GM21390 (cell line): ENCODE results near the gene LRRC27.

Experiments
- ATAC-seq: cut with Tn5 transposase; IDR thresholded peaks from one replicate; pipeline ENCODE4 v1.9.1; 2021; ENCODE audit not compliant: unreplicated experiment

Gene LRRC27

GRCh38 chr10:132300582-132300981 lies 31.4 kb upstream of the LRRC27 start:
- ATAC-seq = no peak

GRCh38 chr10:132301371-132302330 lies 30.3 kb upstream of the LRRC27 start:
- ATAC-seq = no peak

- ATAC-seq = no peak
These were observed 29.3 kb upstream of the LRRC27 start for GRCh38 chr10:132302421-132303310.

- ATAC-seq = no peak
These were observed 28.5 kb upstream of the LRRC27 start for GRCh38 chr10:132303361-132304115.

- ATAC-seq = no peak
These were observed 27.1 kb upstream of the LRRC27 start for GRCh38 chr10:132304756-132305509.

GRCh38 chr10:132305654-132306342 lies 26.2 kb upstream of the LRRC27 start:
- no peak for ATAC-seq

- ATAC-seq = no peak
These were observed 25.7 kb upstream of the LRRC27 start for GRCh38 chr10:132306343-132306685.

GRCh38 chr10:132306864-132307751 lies 24.9 kb upstream of the LRRC27 start:
- peak; percentile 17 for ATAC-seq

GRCh38 chr10:132307823-132308586 lies 24.0 kb upstream of the LRRC27 start, which contains the start of gene STK32C:
Gene STK32C, minus strand, starts transcription at chr10:132307950. Its CDS starts 117 bp downstream, at chr10:132307833.
- ATAC-seq = peak; percentile 74

- ATAC-seq = no peak
These were observed 23.2 kb upstream of the LRRC27 start for GRCh38 chr10:132308587-132309470.

GRCh38 chr10:132309471-132309865 lies 22.5 kb upstream of the LRRC27 start:
- ATAC-seq = no peak

GRCh38 chr10:132309879-132310591 lies 22.0 kb upstream of the LRRC27 start:
- ATAC-seq = no peak

- ATAC-seq = no peak
These were observed 21.2 kb upstream of the LRRC27 start for GRCh38 chr10:132310701-132311337.

GRCh38 chr10:132311338-132311939 lies 20.6 kb upstream of the LRRC27 start:
- no peak for ATAC-seq

GRCh38 chr10:132313305-132313704 lies 18.7 kb upstream of the LRRC27 start:
- ATAC-seq = no peak
